ENCODE data around the gene CCDC71L. TPM values are rescaled to one million over a fixed set of nuclear protein-coding genes. Genes with fewer than 3 reads are reported as not detected.

CCDC71L gene
- total RNA-seq, 1 donor from 2014 or later: 15.2 TPM

GRCh38 chr7:106609416-106609815 lies 51.5 kb downstream of the CCDC71L start:
- DNase-seq (ENCODE audit: low spot score) (no peak), ATAC-seq (no peak)

- DNase-seq (ENCODE audit: low spot score): no peak
- ATAC-seq: no peak
These were observed 52.3 kb downstream of the CCDC71L start for GRCh38 chr7:106608661-106609060.

Other genes with a start within 250 kb of the CCDC71L start
- 0.73 TPM for gene PIK3CG, start 204.1 kb upstream of the CCDC71L start, total RNA-seq

All from left lobe of liver (tissue), 2 donors.